ENCODE data around the gene SLC49A3.

The SLC49A3 gene

GRCh38 chr4:712916-713632, 24.1 kb upstream of the SLC49A3 start:
- TF ChIP-seq REST (IDR thresholded peaks at IDR 0.05; ENCODE audit: insufficient read depth in 1 of 2, low read depth in 2 of 2, low read length in 2 of 2) (no peak), TAF1 (IDR thresholded peaks at IDR 0.05; ENCODE audit: borderline replicate concordance, insufficient read depth, low read length) (no peak), SIN3A (IDR thresholded peaks at IDR 0.05; ENCODE audit: borderline replicate concordance, insufficient read depth, low read length) (no peak), FOXP2 (optimal IDR thresholded peaks at IDR 0.05; ENCODE audit: borderline replicate concordance, extremely low read depth, extremely low read length, insufficient read depth) (no peak), POLR2AphosphoS5 (IDR thresholded peaks at IDR 0.05; ENCODE audit: low read depth, low read length) (no peak)

GRCh38 chr4:712093-712492, 23.1 kb upstream of the SLC49A3 start:
- TF ChIP-seq TAF1 (IDR thresholded peaks at IDR 0.05; ENCODE audit: borderline replicate concordance, insufficient read depth, low read length) (no peak), FOXP2 (optimal IDR thresholded peaks at IDR 0.05; ENCODE audit: borderline replicate concordance, extremely low read depth, extremely low read length, insufficient read depth) (no peak), POLR2AphosphoS5 (IDR thresholded peaks at IDR 0.05; ENCODE audit: low read depth, low read length) (no peak)

GRCh38 chr4:710916-711315, 22.0 kb upstream of the SLC49A3 start:
- TF ChIP-seq FOXP2 (optimal IDR thresholded peaks at IDR 0.05; ENCODE audit: borderline replicate concordance, extremely low read depth, extremely low read length, insufficient read depth), result no peak
- no peak for TF ChIP-seq SIN3A (IDR thresholded peaks at IDR 0.05; ENCODE audit: borderline replicate concordance, insufficient read depth, low read length)
- TF ChIP-seq REST (IDR thresholded peaks at IDR 0.05; ENCODE audit: insufficient read depth in 1 of 2, low read depth in 2 of 2, low read length in 2 of 2), result no peak
- no peak for TF ChIP-seq TAF1 (IDR thresholded peaks at IDR 0.05; ENCODE audit: borderline replicate concordance, insufficient read depth, low read length)
- TF ChIP-seq POLR2AphosphoS5 (IDR thresholded peaks at IDR 0.05; ENCODE audit: low read depth, low read length), result no peak

- no peak for TF ChIP-seq POLR2AphosphoS5 (IDR thresholded peaks at IDR 0.05; ENCODE audit: low read depth, low read length)
- TF ChIP-seq FOXP2 (optimal IDR thresholded peaks at IDR 0.05; ENCODE audit: borderline replicate concordance, extremely low read depth, extremely low read length, insufficient read depth), result no peak
- TF ChIP-seq TAF1 (IDR thresholded peaks at IDR 0.05; ENCODE audit: borderline replicate concordance, insufficient read depth, low read length), result no peak
- TF ChIP-seq SIN3A (IDR thresholded peaks at IDR 0.05; ENCODE audit: borderline replicate concordance, insufficient read depth, low read length), result no peak
- TF ChIP-seq REST (IDR thresholded peaks at IDR 0.05; ENCODE audit: insufficient read depth in 1 of 2, low read depth in 2 of 2, low read length in 2 of 2), result no peak
These were observed 21.2 kb upstream of the SLC49A3 start for GRCh38 chr4:710116-710515.

GRCh38 chr4:709348-709747, 20.4 kb upstream of the SLC49A3 start:
- TF ChIP-seq FOXP2 (optimal IDR thresholded peaks at IDR 0.05; ENCODE audit: borderline replicate concordance, extremely low read depth, extremely low read length, insufficient read depth), result no peak

GRCh38 chr4:708631-708933, 19.6 kb upstream of the SLC49A3 start:
- TF ChIP-seq SIN3A (IDR thresholded peaks at IDR 0.05; ENCODE audit: borderline replicate concordance, insufficient read depth, low read length) (no peak), REST (IDR thresholded peaks at IDR 0.05; ENCODE audit: insufficient read depth in 1 of 2, low read depth in 2 of 2, low read length in 2 of 2) (no peak), POLR2AphosphoS5 (IDR thresholded peaks at IDR 0.05; ENCODE audit: low read depth, low read length) (no peak), TAF1 (IDR thresholded peaks at IDR 0.05; ENCODE audit: borderline replicate concordance, insufficient read depth, low read length) (no peak), FOXP2 (optimal IDR thresholded peaks at IDR 0.05; ENCODE audit: borderline replicate concordance, extremely low read depth, extremely low read length, insufficient read depth) (no peak)

Measured in PFSK-1 (cell line).